Myocyte (in vitro differentiated cells): ENCODE measurements around the gene SKAP1. TPM values are rescaled to one million over a fixed set of nuclear protein-coding genes. Genes with fewer than 3 reads are reported as not detected.

Experiments
- DNase-seq: peaks from one replicate; pipeline ENCODE4 v3.0.0-alpha.2; 2012; ENCODE audit warnings: low read depth
- total RNA-seq: library from RNA; depleted of rRNA; stranded (reverse); fragments of >200 nt; gene quantifications from 2 replicates; pipeline ENCODE4 v1.2.3, GENCODE V29; 2014

Gene SKAP1
- total RNA-seq, 1 donor from 2014 or later: not detected

DNA sequence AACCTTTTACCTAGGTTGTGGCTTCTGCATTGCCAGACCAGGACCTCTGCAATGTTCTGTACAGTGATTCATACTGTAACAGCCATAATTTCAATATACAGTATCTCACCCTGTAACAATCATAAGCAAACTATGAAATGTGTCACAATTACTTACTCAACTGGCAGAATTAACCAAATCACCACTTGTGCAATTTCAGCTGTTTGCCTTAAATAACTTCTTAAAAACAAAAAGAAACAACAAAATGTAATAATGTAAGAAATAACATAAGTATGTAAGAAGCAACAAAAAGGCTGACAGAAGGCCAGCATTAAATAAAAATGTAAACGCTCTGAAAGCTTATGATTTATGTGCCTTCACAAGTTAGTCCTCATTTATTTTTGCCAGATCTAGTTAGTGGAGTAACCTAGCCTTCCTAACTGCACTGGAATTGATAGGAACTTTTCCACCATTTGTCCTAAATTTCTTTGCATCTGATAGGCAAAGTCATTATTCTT lies 96.9 kb downstream of the SKAP1 start:
- no peak for DNase-seq

DNA sequence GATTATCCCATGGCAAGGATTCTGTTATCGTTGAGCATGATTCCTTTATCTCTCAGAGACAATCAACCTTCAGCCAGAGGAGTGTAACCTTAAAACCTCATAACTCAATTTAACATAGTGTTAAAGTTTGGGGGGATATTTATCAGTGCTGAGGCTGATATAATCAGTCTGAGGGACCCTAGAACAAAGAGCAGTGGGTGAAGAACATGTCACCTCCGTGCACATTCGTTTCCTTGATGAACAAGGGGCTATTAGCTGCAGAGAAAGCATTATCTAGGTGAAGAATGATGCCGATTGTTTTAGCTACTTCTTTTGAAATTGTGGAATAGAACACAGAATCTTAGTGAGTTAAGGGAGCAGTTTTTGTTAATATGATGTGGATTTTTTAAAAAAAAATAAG lies 99.1 kb downstream of the SKAP1 start:
- no peak for DNase-seq

DNA sequence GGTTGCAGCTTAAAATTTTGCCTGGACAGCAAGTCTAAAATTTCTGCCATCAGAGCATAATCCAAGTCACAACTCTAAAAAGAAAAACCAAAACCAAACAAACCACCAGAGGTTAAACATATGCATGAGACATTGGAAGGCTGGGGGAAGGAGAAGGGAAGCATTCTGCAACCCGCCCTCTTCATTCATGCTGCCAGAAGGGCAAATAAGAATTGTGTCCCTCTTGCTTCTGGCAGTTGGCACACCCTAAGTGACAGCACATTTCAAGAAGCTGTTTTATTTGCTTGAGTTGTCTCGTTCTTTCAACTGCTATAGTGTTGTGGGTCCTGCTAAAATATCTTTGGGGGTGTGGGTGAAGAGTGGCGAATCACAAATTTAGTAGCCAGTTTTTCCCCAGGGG lies 99.6 kb downstream of the SKAP1 start:
- DNase-seq: no peak

DNA sequence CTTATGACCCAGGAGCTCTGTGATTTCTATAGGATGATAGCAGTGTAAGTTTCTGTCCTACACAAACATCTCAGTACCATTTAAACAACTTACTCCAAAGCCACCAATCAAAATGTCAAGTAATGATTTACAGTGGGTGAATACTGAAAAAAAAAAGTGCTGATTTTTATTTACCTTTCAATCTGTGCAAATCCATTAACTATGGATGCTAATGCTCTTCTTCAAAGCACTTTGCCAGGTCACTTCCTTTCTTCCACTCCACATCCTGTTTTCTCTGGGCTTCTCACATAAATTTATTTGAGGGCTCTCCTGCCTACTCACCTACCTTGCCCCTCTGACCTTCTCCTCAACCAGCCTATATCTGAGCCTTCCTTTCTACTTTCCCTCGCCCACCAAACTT lies 101.6 kb downstream of the SKAP1 start:
- no peak for DNase-seq

- DNase-seq: no peak
Measured at GRCh38 chr17:48326310-48326709, 103.7 kb downstream of the SKAP1 start.

DNA sequence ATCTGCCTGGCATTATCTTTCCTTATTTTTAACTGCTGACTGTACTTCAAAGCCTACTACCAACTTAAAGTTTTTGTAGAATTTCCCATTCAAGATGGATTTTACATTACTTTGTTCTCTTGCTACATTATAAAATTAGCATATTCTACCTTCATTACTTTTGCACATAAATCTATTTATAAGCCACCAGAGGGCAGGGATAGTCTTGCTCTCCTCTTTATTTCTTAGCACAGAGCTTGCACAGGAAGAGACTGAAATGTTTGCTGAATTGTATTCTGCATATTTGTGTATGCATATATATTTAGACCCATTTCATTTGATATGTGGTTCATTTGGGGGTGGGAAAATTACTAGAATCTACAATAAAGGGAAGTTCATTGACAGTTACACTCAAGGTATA lies 108.0 kb downstream of the SKAP1 start:
- peak; percentile 9 for DNase-seq

- DNase-seq: no peak
Measured at GRCh38 chr17:48317732-48318131, 112.3 kb downstream of the SKAP1 start.

GRCh38 chr17:48314716-48315115 lies 115.3 kb downstream of the SKAP1 start:
- no peak for DNase-seq

DNA sequence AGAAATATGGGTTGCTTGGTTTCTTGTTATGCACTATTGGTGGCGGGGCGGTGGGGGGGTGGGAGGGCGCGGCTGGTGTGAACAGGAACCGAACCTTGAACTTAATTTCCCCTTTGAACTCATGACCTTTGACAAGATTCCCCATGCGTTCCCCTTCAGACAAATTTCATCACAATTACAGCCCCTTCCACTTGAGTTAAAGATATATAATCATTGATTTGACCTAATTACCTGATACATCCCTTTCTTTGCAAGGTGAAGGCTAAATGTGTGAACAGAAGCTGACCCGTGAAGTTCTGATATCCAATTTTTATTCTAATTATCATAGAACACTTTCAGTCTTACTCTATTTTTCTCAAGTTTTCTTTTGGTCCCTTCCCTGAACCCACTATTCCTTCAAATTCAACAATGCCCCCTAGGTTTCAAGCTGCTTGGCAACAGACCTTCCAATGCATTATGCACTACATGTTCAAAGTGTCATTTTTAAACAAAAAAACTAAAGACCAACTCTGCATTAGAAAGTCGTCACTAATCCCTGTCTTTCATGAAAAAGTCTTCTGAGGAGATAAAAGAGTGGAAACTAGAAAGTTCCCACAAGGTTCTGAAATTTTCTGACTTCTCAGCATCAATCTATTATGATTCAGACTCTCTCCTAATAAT lies 116.8 kb downstream of the SKAP1 start:
- no peak for DNase-seq

GRCh38 chr17:48311324-48311723 lies 118.7 kb downstream of the SKAP1 start:
- no peak for DNase-seq

DNA sequence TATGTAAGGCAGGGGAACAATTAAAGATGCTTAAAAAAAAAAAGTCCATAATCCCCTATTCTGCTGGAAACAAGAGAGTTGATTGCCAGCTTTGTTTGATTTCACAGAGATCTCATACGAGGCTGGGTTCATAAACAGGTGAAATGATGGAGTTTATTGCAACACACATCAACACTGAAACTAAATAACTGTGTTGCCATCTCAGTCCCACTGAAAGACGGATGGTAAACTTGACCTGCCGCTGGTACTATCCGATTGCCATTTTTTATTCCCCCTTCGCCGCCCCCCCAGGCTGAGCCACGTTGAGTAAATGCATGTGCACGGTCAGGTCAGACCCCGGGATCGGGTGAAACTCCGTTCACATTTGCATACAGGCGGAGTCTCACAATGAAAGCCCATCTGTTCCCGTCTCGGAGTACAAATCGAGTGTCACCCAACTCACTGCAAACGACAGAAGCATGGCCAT lies 119.2 kb downstream of the SKAP1 start:
- DNase-seq: no peak

GRCh38 chr17:48308581-48308980 lies 121.4 kb downstream of the SKAP1 start:
- DNase-seq: no peak

GRCh38 chr17:48307814-48308411 lies 122.1 kb downstream of the SKAP1 start:
- DNase-seq: peak; percentile 60

GRCh38 chr17:48307255-48307654 lies 122.8 kb downstream of the SKAP1 start:
- DNase-seq: no peak

GRCh38 chr17:48301002-48301401 lies 129.0 kb downstream of the SKAP1 start:
- no peak for DNase-seq

- DNase-seq: no peak
Measured at GRCh38 chr17:48299760-48300159, 130.3 kb downstream of the SKAP1 start.

DNA sequence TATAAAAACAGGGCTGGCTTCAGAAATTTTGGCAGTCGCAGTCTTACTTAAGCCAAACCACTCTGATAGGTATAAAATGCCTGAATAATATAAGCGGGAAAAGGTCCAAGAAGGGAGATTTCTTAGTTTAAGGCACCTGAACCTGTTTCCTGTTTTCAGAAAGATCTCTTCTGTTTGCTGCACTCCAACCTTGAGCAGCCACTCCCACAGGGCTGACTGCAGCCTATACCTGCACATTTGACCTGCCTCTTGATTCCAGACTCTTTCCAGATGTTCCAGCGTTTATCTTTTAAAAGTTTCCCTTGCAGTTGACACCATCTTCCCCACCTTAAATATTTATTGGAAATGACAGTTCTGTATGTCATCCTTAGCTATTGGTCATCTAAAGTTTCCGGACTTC lies 132.2 kb downstream of the SKAP1 start:
- DNase-seq: no peak

GRCh38 chr17:48296453-48296852 lies 133.6 kb downstream of the SKAP1 start:
- peak; percentile 68 for DNase-seq

DNA sequence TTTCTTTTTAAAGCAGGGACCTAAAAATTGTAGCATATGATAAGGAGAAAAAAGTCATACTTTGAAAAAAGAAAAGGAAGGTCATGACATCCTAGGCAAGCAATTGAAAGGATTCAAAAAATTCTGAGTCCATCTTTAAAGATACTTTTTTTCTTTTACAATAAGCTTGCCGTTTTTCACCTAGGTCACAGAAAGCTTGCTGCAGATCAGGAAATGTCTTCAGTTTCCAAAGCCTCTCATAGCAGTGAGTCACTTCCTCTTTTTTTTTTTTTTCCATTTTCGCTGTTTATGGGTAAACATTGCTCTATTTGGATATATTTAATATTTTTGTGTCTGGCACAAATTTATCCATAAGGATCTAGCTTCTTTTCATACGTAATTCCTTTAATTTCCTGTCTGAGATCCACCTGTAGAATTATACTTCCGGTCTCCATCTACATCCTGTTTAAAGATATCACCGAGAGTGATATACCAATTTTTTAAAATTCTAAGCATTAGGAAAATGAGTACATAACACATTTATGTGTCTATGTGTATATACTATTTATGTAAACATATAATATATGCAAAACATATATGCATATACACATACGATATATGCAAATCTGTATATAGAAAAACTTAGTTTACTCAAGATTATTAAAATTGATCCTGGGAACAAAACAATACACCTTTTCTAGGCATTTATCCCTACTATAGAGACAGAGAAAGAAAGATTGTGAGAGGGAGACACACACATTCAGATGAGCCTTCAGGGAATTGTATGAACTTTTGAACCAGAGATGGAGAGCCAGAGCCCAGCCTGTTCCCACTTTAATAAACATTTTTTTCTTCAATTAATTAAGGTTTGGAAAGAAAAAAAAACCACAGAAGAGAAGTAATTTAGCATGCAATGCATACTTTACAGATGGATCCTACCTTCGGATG lies 134.4 kb downstream of the SKAP1 start:
- peak; percentile 31 for DNase-seq

DNA sequence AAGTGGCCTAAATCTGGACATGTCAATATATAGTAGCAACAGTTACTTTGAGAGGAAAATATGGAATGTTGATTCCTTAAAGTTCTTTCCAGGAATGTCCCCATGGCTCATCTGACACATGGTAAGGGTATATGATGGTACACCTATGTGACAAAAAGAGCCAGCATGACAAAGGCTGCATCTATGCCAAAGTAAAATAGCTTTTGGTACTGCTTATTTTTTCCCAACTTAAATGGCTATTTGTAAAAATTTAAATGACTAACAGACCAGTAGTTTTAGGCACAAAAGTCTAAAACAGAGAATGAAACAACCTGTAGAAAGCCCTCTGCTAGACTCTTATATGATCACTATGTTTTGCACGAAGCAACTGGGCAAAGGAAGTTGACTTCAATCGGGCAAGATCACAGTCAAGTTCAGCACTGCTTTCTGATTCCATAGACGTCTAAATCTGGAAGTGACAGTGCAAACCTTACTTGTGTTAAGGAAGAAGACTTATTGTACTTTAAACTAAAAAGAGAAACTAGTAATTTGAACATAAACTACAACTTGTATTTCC lies 135.1 kb downstream of the SKAP1 start:
- no peak for DNase-seq

DNA sequence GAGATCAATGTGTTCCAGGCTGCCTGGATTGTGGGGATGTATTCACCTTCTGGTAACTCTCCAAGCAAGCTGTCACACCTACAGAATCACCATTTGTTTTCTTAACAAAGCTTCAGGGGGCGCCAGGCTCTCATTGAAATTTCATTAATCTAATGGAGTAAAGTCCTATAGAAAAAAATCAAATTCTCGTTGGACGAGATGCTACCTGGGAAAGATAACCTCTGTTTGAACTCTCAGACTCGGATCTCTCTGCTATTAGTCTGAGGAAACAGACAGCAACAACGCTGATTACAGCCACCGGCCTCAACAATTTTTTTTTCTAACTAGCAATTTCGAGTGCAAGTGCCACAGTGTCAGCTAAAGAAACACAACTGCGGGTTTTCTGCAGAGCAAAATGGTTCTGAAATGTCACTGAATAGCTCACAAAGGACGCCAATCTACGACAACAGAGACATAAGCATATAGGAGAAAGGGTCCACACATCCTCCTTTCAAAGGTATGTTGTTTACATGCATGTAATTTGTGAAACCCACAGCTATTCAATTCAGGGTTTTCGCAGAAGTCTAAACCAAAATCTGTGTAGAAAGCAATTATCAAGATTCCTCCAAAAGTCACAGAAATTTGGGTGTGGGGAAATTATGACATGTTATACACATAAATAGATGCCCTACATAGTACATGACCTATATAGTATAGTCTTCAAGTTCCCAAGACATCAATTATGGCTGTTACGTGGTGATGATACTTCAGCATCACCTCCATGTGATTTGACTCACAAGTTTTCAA lies 135.8 kb downstream of the SKAP1 start:
- DNase-seq: no peak
